HEK293 (cell line): ENCODE measurements around the gene PDE11A.

Source experiments
- CTCF ChIA-PET: fragments of 350-600 bp; formaldehyde crosslinking; extraction: SDS; loops from one replicate; lab custom pipeline; 2021; ENCODE audit warnings: antibody characterized with exemption; lab: Yijun Ruan, JAX
- POLR2A ChIA-PET: fragments of 300-600 bp; formaldehyde crosslinking; extraction: SDS; loops from one replicate; lab custom pipeline; 2020; ENCODE audit warnings: antibody characterized with exemption, inconsistent platforms; lab: Yijun Ruan, JAX
- H3K27ac ChIP-seq: fragments of 200-500 bp; sonication (Bioruptor generic); 2 replicates; pipeline ENCODE4 v1.5.1; 2014; ENCODE audit warnings: low read depth, low read length, control low read depth, inconsistent platforms; ENCODE audit errors: extremely low read depth
- H3K36me3 ChIP-seq, 2 experiments: fragments of 200-500 bp in 1 of 2; sonication (Bioruptor generic) in 1 of 2; 1 replicate in 1 of 2; 2 replicates in 1 of 2; pipeline ENCODE4 v1.5.1; 2014 to 2017; ENCODE audit warnings: inconsistent platforms in 2 of 2, low read length in 2 of 2; ENCODE audit not compliant: control insufficient read depth in 2 of 2, insufficient read depth in 1 of 2
- H3K4me1 ChIP-seq: fragments of 200-500 bp; sonication (Bioruptor generic); 2 replicates; pipeline ENCODE4 v1.5.1; 2014; ENCODE audit warnings: mild to moderate bottlenecking, low read length, inconsistent platforms; ENCODE audit not compliant: control insufficient read depth, insufficient read depth
- H3K4me3 ChIP-seq: 2 replicates; pipeline ENCODE4 v1.5.1; 2011; ENCODE audit warnings: low read depth, mild to moderate bottlenecking, control low read depth, low read length, moderate library complexity
- H3K9me3 ChIP-seq: fragments of 200-500 bp; sonication (Bioruptor generic); 2 replicates; pipeline ENCODE4 v1.5.1; 2014; ENCODE audit warnings: low read depth, low read length, inconsistent platforms; ENCODE audit not compliant: control insufficient read depth, insufficient read depth
- EGR2 ChIP-seq: fragments of 450-650 bp; formaldehyde crosslinking; IDR thresholded peaks from 2 replicates; pipeline ENCODE4 v1.5.1; 2016; ENCODE audit warnings: low read depth, missing biosample characterization, missing genetic modification characterization
- FEZF1 ChIP-seq: fragments of 450-650 bp; formaldehyde crosslinking; IDR thresholded peaks from 2 replicates; pipeline ENCODE4 v1.5.1; 2016; ENCODE audit warnings: missing biosample characterization, missing genetic modification characterization
- KLF16 ChIP-seq: fragments of 450-650 bp; formaldehyde crosslinking; IDR thresholded peaks from 2 replicates; pipeline ENCODE4 v1.5.1; 2017; ENCODE audit warnings: missing biosample characterization, missing genetic modification characterization
- MEIS1 ChIP-seq: sonication (generic); formaldehyde crosslinking; IDR thresholded peaks from 2 replicates; pipeline ENCODE4 v1.8.1; 2022; ENCODE audit warnings: missing genetic modification reagents, mild to moderate bottlenecking, borderline replicate concordance
- TCF7L2 ChIP-seq: IDR thresholded peaks from 2 replicates; pipeline ENCODE4 v1.6.1; 2011; ENCODE audit warnings: low read depth, mild to moderate bottlenecking, inconsistent platforms, low read length, moderate library complexity, borderline replicate concordance
- ZBTB21 ChIP-seq: fragments of 450-650 bp; formaldehyde crosslinking; IDR thresholded peaks from 2 replicates; pipeline ENCODE4 v1.5.1; 2017; ENCODE audit warnings: missing biosample characterization, missing genetic modification characterization
- ZFP3 ChIP-seq: fragments of 450-650 bp; formaldehyde crosslinking; IDR thresholded peaks from 2 replicates; pipeline ENCODE4 v1.5.1; 2016; ENCODE audit warnings: low read depth, missing biosample characterization, missing genetic modification characterization
- ZNF146 ChIP-seq: fragments of 450-650 bp; formaldehyde crosslinking; IDR thresholded peaks from 2 replicates; pipeline ENCODE4 v1.5.1; 2016; ENCODE audit warnings: missing biosample characterization, missing genetic modification characterization
- ZNF175 ChIP-seq: fragments of 450-650 bp; formaldehyde crosslinking; IDR thresholded peaks from 2 replicates; pipeline ENCODE4 v1.5.1; 2016; ENCODE audit warnings: missing biosample characterization, missing genetic modification characterization
- ZNF184 ChIP-seq: fragments of 450-650 bp; IDR thresholded peaks from 2 replicates; pipeline ENCODE4 v1.5.1; 2018; ENCODE audit warnings: missing biosample characterization, mild to moderate bottlenecking, missing genetic modification characterization
- ZNF350 ChIP-seq: fragments of 450-650 bp; formaldehyde crosslinking; IDR thresholded peaks from 2 replicates; pipeline ENCODE4 v1.5.0; 2017; ENCODE audit warnings: missing biosample characterization, mild to moderate bottlenecking, missing genetic modification characterization
- ZNF394 ChIP-seq: fragments of 450-650 bp; formaldehyde crosslinking; IDR thresholded peaks from 2 replicates; pipeline ENCODE4 v1.5.1; 2016; ENCODE audit warnings: missing biosample characterization, missing genetic modification characterization, mild to moderate bottlenecking, moderate library complexity, borderline replicate concordance
- TF ChIP-seq, protein P1 (sequence below): fragments of 450-650 bp; formaldehyde crosslinking; IDR thresholded peaks from 2 replicates; pipeline ENCODE4 v1.5.1; 2016; ENCODE audit warnings: missing biosample characterization, missing genetic modification characterization
- TF ChIP-seq, protein P2 (sequence below): fragments of 450-650 bp; formaldehyde crosslinking; IDR thresholded peaks from 2 replicates; pipeline ENCODE4 v1.5.1; 2016; ENCODE audit warnings: missing biosample characterization, missing genetic modification characterization
- TF ChIP-seq, protein P3 (sequence below): fragments of 450-650 bp; formaldehyde crosslinking; IDR thresholded peaks from 2 replicates; pipeline ENCODE4 v1.5.1; 2017; ENCODE audit warnings: missing biosample characterization, missing genetic modification characterization

Gene PDE11A

DNA sequence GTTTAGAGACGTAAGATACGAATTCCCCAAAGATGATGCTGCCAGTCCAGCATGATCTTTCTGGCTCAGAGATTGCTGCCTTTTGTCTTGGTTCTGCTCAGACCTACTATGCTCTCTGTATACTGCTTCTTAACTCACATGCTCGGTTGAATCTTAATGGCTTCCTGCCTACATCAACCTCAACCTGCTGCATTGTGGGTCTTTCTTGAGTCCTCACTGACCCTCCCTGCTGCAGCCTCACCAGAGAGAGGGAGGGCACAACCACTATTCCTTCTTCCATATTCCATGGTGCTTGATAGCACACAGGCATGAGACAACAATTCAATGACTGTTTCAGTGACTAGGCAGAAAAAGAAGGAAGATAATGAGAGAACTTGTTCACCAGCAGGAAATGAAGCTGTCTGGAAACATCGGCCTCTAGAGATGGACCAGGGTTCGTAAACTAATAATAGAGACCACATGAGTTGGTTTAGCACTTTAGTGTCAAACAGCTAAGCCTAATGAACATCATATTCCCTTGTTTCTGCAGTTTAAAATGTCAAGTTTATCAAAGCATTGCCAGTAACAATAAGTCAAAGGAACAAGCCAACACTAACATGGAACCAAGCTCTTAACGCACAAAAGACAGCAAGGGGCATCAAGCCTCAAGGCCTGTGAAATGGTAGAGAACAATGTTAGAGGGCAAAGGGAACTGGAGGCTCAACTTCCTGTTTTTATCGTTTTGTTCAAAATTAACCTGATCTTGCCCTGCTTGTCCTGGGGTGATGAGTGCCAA, 333.9 kb downstream of the PDE11A start:
- Histone ChIP-seq H3K4me1 (no peaks in the 10 kb centered on the region), H3K27ac (no peak overlapping the region), H3K36me3 (no peaks in the 10 kb centered on the region), H3K4me3 (no peak overlapping the region), H3K9me3 (no peaks in the 10 kb centered on the region)
- TF ChIP-seq, protein P1, sequence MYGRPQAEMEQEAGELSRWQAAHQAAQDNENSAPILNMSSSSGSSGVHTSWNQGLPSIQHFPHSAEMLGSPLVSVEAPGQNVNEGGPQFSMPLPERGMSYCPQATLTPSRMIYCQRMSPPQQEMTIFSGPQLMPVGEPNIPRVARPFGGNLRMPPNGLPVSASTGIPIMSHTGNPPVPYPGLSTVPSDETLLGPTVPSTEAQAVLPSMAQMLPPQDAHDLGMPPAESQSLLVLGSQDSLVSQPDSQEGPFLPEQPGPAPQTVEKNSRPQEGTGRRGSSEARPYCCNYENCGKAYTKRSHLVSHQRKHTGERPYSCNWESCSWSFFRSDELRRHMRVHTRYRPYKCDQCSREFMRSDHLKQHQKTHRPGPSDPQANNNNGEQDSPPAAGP: no peak
- no peak for TF ChIP-seq ZNF350 (tag by site-specific recombination)
- TF ChIP-seq MEIS1 (CRISPR knock-in tag): no peak
- TF ChIP-seq ZBTB21: no peak
- no peak for TF ChIP-seq EGR2 (tag by site-specific recombination)
- TF ChIP-seq ZNF175 (tag by site-specific recombination): no peak
- TF ChIP-seq ZNF394 (tag by site-specific recombination): no peak
- TF ChIP-seq, protein P2, sequence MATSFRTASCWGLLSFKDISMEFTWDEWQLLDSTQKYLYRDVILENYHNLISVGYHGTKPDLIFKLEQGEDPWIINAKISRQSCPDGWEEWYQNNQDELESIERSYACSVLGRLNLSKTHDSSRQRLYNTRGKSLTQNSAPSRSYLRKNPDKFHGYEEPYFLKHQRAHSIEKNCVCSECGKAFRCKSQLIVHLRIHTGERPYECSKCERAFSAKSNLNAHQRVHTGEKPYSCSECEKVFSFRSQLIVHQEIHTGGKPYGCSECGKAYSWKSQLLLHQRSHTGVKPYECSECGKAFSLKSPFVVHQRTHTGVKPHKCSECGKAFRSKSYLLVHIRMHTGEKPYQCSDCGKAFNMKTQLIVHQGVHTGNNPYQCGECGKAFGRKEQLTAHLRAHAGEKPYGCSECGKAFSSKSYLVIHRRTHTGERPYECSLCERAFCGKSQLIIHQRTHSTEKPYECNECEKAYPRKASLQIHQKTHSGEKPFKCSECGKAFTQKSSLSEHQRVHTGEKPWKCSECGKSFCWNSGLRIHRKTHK (tag by site-specific recombination): no peak
- TF ChIP-seq ZNF184 (tag by site-specific recombination): no peak
- no peak for TF ChIP-seq ZFP3
- POLR2A ChIA-PET: no interaction called here
- CTCF ChIA-PET: interaction anchor here (0.6 to 1.6 kb wide), 4 partner anchors 10 to 403 kb away, joined by 3 to 5 read pairs (median 4); no protein-coding TSS in a partner anchor

DNA sequence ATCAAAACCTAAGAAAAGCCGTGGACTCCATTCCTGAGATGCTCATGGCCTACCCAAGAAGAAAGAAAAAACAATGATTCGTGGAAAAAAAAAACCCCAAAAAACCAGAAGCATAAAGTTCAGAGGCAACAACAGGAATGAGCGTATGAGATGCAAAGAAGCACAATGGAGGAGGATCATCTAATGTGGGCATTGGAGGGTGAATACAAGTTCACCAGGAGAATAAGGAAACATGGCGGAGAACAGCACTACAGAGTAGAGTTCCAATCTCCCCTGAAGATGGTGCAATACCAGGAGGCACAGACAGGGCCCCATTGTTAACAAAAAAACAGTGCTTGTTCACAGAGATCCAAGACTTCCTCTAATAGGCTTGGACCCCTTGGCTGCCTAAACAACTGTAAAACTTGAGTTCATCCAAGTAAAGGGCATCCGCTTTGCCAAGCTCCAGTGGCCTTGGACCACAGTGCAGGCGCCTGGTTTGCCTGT, 337.2 kb downstream of the PDE11A start:
- H3K36me3 ChIP-seq: no peaks in the 10 kb centered on the region
- peak; percentile 57; the same call in 1 of the 2 replicates for TF ChIP-seq ZFP3
- TF ChIP-seq KLF16 (tag by site-specific recombination): no peak
- no peak overlapping the region for H3K4me3 ChIP-seq
- POLR2A ChIA-PET: no interaction called here
- H3K9me3 ChIP-seq: no peaks in the 10 kb centered on the region
- H3K4me1 ChIP-seq: no peaks in the 10 kb centered on the region
- H3K27ac ChIP-seq: no peak overlapping the region
- CTCF ChIA-PET: interaction anchor here (1.1 to 2.5 kb wide), 2 partner anchors 23 to 24 kb away, joined by 3 to 6 read pairs; no protein-coding TSS in a partner anchor

DNA sequence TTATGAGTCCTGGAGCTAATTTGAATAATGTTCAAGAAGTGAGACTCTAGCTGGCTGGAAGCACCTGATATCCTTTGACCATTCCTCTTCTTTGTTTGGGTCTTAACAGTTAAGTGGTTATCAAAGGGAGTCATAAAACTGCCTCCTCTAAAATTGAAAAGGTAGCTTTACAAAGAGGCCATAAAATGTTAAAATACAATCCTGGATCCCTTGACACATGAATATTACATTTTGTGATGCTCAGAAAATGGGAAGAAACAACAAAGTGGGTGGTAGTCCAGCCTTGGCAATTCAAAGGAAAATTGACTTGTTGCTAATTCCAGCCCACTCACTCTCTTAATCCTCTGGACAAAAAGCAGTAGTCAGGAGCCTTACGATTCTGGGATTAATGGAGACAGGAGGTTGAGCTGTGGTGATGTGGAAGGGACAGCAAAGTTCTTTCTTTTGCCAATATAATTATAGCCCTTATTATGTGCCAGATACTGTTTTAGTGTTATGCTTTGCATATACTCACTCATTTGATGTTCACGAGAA, 339.2 kb downstream of the PDE11A start:
- TF ChIP-seq, protein P3, sequence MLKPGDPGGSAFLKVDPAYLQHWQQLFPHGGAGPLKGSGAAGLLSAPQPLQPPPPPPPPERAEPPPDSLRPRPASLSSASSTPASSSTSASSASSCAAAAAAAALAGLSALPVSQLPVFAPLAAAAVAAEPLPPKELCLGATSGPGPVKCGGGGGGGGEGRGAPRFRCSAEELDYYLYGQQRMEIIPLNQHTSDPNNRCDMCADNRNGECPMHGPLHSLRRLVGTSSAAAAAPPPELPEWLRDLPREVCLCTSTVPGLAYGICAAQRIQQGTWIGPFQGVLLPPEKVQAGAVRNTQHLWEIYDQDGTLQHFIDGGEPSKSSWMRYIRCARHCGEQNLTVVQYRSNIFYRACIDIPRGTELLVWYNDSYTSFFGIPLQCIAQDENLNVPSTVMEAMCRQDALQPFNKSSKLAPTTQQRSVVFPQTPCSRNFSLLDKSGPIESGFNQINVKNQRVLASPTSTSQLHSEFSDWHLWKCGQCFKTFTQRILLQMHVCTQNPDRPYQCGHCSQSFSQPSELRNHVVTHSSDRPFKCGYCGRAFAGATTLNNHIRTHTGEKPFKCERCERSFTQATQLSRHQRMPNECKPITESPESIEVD (tag by site-specific recombination): peak; percentile 60
- TF ChIP-seq ZNF175 (tag by site-specific recombination) (no peak), ZNF146 (tag by site-specific recombination) (no peak), FEZF1 (0 out of 2 replicates have a peak, but pooled peaks have one; percentile 8), TCF7L2 (peak; percentile 79; the same call in 1 of the 2 replicates)

More for the DNA sequence above, 339.2 kb downstream of the PDE11A start:
- no peaks in the 10 kb centered on the region for H3K9me3 ChIP-seq
- H3K4me1 ChIP-seq: no peaks in the 10 kb centered on the region
- H3K36me3 ChIP-seq: no peaks in the 10 kb centered on the region
- ChIA-PET CTCF (interaction anchor here (0.5 to 2.5 kb wide), 5 partner anchors 8 to 676 kb away, joined by 3 to 6 read pairs (median 3); no protein-coding TSS in a partner anchor), POLR2A (no interaction called here)
- no peak overlapping the region for H3K4me3 ChIP-seq
- no peak overlapping the region for H3K27ac ChIP-seq
